Activated CD4-positive, alpha-beta T cell treated with anti-CD3 and anti-CD28 coated beads for 4 hours (primary cell): ENCODE measurements around the gene SZT2.
"Not testable (repeated sequence)": the region's sequence is repeated elsewhere in the genome, so short reads cannot be mapped to it uniquely, and the experiment has no call there.

Experiments used
- DNase-seq, 2 donors: peaks; one replicate each; pipeline ENCODE4 v3.0.0-alpha.2; 2020

Gene SZT2

DNA sequence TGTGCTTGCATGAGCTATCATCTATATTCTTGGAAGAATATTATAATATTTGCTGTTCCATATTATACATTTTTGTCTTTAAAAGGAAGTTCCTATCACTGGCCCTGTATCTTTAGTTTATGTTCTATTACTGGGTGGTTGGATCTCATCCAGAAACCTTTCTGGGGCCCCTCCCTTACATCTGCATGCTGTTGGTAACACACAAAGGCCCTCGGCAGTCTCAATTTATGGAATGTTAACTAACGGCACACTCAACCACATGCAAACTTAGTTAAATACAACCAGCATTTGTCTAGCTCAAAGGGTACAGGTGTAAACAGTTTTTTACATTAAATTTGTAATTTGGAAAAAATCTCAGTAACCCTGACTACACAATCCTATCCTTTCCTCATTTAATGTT is 73.8 kb downstream of the SZT2 start:
- DNase-seq: no peak

DNA sequence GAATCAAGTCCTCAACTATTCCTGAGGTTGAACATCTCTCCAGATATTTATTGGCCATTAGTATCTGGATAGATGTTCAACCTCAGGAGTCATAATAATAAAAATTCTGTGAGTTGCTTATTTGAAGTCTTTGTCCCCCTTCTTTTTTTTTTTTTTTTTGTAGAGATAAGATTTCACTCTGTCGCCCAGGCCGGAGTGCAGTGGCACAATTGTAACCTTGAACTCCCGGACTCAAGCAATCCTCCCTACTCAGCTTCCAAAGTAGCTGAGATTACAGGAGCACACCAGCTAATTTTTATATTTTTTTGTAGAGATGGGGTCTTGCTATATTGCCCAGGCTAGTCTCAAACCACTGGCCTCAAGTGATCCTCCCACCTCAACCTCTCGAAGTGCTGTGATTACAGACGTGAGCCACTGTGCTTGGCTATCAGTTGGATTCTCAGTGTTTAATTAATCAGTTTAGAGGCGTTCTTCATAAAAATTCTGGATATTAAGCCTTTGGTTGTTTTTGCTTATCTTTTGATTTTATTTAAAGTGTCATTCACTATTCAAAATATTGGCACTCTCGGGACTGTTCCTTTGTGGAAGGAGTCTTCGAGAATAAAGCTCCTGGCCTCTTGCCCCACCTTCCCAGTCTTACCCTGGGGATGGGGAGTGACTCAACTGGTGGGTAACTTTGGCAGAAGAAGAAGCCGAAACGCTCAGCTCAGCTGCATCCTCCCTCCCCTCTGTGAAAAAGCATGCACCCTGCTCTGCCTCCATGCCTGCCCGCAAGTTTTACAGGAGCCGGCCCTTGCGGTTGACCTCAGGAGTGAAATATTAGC is 75.2 kb downstream of the SZT2 start:
- DNase-seq: no peak

DNA sequence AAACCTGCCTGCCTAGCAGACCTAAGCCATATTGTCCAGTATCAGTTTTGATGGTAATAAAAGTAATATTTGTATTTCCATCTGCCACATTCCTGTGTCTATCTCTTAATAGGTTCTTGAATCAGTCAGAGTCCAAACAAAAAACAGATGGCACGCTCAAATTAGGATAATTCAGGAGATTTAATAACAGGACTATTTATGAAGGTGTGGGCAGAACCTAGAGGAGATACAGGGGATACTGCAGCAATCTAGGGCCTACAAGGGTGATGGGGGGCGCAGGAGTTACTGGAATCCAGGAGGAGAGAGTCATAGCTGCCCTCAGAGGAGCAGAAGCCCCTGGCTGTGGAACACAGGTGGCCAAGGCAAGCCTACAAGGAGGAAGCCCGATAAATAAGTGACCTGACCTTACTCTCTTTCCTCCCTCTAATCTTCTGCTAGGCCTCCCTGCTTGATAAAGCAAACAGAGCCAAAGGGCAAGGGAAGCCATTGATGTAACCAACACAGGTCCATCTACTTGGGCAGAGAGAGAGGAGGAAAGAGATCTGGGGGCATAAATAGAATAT is 75.9 kb downstream of the SZT2 start:
- DNase-seq: no peak

DNA sequence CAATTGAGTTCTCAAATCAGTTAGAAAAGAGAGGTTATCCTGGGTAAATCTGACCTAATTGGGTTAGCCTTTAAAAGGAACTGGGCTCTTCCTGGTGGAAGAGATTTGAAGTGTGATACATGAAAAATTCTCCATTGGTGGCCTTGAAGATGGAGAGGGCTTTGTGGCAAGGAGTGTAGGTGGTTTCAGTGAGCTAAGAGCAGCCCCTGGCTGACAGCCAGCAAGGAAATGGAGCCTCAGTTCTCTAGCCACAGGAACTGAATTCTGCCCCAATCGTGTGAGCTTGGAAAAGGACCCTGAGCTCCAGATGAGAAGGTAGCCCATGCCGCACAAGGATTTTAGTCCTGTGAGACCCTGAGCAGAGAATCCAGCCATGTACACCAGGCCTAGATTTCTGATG is 76.7 kb downstream of the SZT2 start:
- DNase-seq: no peak

DNA sequence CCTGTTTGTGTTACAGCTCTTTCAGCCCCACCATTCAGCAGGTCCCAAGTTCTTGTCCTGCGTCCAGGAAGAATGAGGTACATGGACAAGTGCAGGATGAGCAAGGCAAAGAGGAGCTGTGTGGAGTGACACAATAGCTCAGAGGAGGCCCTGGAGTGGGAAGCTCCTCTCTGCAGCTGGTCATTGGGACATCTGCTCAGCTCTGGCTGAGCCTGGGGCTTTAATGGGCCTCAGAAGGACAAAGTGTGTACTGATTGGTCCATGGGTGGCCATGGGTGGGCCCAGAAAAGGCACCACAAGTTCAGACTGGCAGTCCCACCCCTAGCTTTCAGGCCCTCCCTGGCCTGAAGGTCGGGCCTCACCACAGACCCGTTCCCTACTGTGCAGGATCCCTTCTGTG is 78.7 kb downstream of the SZT2 start:
- no peak for DNase-seq

DNA sequence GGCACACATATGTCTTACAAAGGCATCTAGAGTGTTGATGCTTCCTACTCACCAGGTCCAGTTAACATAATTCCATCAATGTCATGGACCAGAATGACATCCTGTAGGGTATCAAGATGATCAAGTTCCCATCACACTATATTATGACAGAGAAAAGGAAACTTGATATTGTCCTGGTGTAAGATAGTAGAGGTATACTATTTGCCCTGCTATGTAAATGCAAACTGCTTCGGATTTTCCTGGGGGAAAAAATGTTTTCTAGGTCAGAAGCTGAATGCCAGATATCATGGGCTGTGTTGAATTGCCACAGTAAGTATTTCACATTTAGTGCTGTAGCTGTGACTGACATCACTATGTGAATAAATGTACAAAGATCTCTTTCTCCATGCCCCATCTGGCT is 80.2 kb downstream of the SZT2 start:
- no peak for DNase-seq

DNA sequence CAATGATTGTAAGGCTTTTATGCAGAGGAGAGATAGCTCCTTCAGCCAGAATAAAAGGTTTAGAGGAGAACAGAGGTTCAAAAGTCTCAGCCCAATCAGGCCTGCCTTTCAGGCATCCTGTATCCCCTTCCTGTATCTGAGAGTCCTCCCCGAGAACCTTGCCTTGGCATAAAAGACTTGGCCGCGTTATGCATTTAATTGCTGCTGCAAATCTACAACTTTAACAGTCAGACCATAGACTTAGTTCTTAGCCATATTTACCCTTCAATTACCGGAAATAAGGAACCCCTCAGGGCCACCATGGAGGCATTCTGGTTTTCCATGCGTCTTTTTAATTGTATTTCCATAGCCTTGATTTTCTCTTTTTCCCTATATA is 82.4 kb downstream of the SZT2 start:
- no peak for DNase-seq

DNA sequence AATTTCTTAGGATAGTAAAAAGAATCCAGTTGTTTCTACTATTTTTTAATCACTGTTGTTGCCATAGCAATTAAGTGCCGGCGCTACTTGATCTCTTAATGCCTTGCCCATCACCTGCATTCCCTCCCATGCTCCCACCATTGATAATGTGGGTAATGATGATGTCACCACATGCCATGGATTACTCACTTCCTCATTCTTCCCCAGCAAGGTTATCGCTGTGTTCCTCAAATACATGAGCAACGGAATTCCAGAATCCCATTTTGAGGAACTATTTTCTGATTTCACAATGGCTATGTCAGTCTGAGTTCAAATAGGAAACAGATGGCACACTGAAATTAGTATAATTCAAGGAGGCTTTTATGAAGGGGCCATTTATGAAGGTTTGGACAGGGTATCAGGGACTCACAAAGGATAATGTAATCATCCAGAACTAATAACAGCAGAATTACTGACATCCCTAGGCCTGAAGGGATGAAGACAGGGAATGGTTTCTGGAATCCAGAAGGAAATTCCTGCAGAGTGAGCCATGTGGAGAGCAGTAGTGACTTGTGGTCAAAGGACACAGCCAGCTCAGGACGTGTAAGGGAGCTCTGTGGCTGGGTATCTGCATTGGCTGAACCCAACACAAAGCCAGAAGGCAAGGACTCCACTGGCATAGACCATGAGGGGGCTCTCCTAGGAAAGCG is 82.9 kb downstream of the SZT2 start:
- not testable (repeated sequence) for DNase-seq

DNA sequence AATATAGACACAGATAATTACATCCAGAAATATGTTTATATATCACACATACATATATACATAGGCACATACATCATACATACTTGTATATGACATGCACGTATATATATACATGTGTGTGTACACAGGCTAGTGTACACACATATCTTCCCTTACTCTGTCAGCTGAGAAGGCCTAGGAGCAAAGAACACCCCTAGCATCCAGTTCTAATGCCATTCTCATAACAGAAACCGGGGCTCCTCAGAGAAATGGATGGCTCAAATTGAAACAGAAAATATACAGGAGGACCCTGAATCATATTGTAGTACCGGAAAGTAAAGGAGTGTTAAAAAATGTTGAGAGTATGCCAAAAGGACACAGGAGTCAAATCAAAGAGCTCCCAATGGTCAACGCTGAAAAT is 83.8 kb downstream of the SZT2 start:
- DNase-seq: no peak

DNA sequence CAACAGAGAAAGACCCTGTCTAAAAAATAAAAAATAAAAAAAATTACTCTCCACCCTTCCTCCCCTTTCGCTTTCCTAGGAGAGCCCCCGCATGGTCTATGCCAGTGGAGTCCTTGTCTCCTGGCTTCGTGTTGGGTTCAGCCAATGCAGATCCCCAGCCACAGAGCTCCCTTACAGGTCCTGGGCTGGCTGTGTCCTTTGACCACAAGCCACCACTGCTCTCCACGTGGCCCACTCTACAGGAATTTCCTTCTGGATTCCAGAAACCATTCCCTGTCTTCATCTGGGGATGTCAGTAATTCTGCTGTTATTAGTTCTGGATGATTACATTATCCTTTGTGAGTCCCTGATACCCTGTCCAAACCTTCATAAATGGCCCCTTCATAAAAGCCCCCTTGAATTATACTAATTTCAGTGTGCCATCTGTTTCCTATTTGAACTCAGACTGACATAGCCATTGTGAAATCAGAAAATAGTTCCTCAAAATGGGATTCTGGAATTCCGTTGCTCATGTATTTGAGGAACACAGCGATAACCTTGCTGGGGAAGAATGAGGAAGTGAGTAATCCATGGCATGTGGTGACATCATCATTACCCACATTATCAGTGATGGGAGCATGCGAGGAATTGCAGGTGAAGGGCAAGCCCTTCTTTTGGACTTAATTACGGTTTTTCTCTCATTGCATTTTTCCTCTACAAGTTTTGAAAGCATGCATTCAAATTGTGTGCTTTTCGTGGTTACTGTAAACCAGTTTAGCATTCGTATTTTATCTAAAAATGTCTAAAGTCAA is 86.1 kb downstream of the SZT2 start:
- DNase-seq: not testable (repeated sequence)

DNA sequence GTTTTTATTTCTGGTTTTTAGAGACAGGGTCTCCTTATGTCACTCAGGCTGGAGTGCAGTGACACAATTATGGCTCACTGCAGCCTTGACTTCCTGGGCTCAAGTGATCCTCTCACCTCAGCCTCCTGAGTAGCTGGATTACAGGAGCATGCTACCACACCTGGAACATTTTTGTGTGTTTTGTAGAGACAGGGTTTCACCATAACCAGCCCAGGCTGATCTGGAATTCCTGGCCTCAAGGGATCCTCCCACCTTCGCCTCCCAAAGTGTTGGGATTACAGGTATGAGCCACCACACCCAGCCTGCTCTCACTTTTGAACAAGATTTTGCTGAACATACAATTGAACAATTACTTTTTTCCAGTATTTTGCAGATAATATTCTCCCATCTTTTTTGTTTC is 88.0 kb downstream of the SZT2 start:
- DNase-seq: no peak

DNA sequence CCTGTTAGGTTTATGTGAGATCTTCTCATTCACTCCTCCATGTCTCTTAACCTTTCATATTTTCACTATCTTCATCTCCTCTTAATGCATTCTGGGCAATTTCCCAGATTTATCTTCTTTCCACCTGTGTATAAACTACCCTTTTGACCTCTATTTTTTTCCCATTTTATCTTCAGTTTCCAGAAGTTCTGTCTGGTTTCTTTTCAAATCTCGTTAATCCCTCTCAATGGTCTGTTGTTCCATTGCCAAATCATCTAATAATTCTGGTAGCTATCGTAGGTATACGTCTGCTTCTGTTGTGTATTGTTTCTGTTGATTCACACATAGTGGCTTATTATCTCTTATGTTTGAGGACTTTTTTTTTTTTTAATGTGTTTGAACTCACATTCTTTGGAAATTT is 89.7 kb downstream of the SZT2 start:
- no peak for DNase-seq

DNA sequence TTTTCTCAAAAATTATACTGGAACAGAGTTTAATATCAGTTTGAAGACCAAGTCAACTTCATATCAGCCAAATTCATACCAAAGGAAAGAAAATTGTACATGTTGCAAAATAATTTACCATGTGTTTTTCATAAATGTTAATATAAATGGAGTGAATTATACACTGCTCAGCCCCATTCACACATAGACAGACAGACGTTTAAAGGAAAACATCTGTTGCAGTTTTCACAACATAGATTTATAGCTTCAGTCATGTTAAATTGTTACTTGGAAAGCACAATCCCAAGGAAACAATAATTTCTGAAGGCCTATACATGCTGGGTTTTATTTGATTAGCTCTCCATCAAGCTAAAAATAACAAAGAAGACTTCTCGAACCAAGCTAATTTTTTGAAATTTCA is 91.8 kb downstream of the SZT2 start:
- DNase-seq: no peak

DNA sequence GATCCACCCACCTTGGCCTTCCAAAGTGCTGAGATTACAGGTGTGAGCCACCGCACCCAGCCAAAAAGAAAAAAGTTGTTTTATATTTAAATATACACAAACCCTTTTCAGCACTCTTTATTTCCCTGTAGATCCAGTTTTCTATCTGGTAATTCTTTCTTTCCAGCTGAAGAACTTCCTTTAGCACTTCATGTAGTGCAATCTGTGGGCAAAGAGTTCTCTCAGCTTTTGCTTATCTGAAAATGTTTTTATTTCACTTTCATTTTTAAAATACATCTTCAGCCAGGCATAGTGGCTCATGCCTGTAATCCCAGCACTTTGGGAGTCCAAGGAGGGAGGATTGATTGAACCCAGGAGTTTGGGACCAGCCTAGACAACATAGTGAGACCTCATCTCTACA is 92.5 kb downstream of the SZT2 start:
- no peak for DNase-seq

DNA sequence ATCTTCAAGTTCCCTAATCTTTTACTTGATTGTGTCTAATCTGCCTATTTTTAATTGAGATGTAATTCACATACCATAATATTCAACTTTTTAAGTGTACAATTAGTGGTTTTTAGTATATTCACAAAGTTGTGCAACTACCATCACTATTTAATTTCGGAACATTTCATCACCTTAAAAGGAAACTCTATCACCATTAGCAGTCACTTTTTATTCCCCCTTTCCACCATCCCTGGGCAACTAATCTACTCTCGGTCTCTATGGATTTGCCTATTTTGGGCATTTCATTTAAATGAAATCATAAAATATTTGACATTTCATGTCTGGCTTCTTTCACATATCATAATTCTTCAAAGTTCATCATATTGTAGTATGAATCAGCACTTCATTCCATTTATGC is 94.7 kb downstream of the SZT2 start:
- DNase-seq: no peak

DNA sequence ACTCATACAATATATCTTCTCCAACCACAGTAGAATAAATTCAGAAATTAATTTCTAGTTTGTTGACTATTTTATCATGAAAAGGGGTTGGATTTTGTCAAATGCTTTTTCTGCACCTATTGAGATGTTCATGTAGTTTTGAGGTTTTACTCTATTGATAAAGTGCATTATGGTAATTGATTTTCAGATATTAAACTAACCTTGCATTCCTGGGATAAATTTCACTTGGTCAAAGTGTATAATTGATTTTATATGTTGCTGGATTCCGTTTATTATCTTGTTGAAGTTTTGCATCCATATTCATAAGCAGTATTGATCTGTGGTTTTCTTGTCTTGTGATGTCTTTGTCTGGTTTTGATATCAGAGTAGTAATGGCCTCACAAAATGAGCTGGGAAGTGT is 98.5 kb downstream of the SZT2 start:
- DNase-seq: no peak

DNA sequence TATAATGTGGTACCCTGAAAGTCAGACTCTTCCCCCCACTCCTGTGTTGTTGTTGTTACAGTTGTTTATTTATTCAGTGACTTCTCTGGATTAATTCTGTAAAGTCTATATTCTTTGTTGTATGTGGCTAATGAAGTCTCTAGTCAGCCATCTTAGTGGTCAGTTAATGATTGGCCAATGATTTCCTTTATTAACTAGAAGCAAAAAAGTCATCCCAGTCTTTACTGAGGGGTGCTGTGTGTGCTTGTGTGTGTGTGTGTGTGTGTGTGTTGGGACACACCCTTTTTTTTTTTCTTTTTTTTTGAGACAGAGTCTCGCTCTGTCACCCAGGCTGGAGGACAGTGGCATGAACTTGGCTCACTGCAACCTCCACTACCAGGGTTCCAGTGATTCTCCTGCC is 101.4 kb downstream of the SZT2 start:
- DNase-seq: no peak

DNA sequence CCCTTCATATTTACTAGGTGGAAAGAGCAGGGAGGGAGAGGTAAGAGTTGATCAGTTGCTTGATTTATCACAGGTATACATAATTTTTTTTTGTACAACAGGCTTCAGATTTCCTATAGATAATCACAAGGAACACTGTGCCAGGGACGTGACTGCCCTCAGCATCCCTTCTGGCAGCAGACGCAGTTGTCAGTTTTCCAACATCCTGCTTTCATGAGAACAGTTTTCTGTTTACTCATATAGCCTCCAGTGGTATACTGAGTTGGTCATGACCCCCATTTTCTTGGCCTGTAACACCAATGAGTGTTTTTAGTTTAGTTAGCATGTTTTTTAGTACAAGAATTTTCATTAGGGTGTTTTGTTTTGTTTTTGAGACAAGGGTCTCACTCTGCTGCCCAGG is 103.1 kb downstream of the SZT2 start:
- DNase-seq: no peak

DNA sequence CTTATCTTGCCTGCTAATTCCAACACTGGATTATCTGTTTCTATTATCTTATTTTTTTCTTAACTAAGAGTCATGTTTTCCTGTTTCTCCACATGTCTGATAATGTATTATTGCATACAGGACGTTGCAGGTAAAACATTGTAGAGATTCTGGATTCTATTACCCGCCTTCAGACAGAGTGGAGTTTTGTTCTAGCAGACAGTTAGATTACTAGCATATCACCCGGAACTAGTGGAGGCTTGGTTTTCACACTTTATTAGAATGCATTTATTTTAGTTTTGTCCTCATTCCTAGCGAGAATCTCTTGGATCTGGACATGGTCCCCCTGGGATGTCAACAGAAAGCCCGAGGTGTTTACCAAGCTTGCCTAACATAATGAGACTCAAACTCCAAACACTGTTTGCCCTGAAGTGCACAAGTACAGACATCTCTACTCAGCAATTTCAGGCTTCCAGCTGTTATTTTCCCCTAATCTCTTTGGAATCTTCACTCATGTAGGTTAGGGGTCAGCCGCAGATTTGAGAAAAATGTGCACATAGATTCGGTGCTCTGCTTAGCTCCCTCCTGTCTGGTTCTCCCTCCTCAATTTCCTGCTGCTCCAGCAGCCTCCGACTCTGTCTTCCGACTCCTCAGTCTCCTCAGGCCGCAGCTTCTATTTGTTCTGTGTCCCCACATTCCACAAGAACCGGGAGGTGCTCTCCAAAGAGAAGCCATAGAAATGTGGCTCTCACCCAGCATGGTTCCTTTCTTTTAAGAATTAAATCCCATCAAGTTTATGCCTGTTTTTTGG is 104.2 kb downstream of the SZT2 start:
- no peak for DNase-seq

DNA sequence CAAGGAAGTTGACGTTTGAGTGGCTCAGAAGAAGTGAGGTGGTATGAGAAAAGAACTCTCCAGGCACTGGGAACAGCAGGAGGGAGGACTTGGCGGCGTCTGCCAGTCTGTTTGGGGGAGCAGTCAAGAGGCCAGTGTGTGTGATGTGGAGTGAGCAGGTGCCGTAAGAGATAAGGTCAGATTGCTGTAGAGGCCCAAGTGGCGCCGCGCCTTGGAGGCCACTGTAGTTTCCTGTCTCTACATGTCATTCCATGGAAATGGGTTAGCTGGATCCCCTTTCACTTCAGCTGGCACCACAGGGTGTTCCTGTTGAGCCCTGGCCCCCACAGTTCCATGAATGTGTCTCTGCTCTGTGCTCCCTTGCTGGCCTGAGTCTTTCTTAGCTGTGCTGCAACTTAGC is 105.5 kb downstream of the SZT2 start:
- no peak for DNase-seq

DNA sequence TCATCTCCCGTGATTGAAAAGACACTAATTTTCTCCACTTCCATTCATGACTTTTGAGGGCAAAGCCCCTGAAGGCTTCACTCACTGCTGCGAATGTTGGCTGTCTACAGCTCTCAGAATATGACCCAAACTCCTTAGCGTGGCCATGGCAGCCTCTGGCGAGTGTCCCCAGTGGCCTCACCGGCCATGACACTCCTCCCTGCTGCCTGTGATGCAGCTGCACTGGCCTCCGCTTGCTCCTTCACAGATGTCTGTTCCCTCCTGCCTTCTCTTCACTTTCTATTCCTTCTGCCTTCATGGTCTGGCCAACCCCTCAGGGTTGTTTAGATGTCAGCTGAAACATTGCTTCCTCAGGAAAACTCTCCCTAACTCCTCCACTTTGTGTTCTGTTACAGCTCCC is 110.2 kb downstream of the SZT2 start:
- no peak for DNase-seq

DNA sequence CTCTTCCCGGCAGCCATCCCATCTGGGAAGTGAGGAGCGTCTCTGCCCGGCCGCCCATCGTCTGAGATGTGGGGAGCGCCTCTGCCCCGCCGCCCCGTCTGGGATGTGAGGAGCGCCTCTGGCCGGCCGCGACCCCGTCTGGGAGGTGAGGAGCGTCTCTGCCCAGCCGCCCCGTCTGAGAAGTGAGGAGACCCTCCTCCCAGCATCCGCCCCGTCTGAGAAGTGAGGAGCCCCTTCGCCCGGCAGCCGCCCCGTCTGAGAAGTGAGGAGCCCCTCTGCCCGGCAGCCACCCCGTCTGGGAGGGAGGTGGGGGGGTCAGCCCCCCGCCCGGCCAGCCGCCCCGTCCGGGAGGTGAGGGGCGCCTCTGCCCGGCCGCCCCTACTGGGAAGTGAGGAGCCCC is 112.1 kb downstream of the SZT2 start:
- DNase-seq: not testable (repeated sequence)

DNA sequence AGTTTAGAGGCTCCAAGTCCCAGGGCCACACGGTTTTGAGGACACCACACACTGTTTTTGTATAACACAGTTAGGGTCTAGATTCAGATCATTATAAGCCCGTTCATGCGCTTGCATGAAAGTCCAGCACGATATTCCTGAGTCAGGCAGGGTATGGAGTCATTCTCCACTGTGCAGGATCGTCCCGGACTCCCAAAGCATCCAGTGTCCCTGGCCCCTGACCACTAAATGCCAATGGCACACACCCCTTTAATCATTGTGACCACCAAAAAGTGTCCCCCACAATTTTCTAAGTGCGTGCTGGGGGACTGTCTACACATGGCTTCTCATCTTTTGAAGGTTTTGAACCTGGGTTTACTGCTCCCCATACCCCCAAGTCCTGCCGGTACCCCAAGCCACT is 113.8 kb downstream of the SZT2 start:
- no peak for DNase-seq
